Glutamatergic neuron (in vitro differentiated cells): Measurements from ENCODE around the gene ZNF267. TPM values are rescaled to one million over a fixed set of nuclear protein-coding genes. Genes with fewer than 3 reads are reported as not detected.
"Not testable (repeated sequence)": the region's sequence is repeated elsewhere in the genome, so short reads cannot be mapped to it uniquely, and the experiment has no call there.

Experiments
- DNase-seq: peaks from one replicate; pipeline ENCODE4 v3.0.0; 2022
- H3K27ac Mint-ChIP-seq: one replicate; pipeline ENCODE4 v1.8.0; 2020; ENCODE audit warnings: mild to moderate bottlenecking, mixed read lengths, inconsistent platforms; ENCODE audit not compliant: unreplicated experiment
- H3K27me3 Mint-ChIP-seq: one replicate; pipeline ENCODE4 v1.8.0; 2020; ENCODE audit warnings: mild to moderate bottlenecking, moderate library complexity, mixed read lengths, inconsistent platforms; ENCODE audit not compliant: unreplicated experiment
- H3K36me3 Mint-ChIP-seq: one replicate; pipeline ENCODE4 v1.8.0; 2020; ENCODE audit warnings: mild to moderate bottlenecking, mixed read lengths, inconsistent platforms; ENCODE audit not compliant: unreplicated experiment
- H3K4me1 Mint-ChIP-seq: one replicate; pipeline ENCODE4 v1.8.0; 2020; ENCODE audit warnings: mild to moderate bottlenecking, low read depth, mixed read lengths, inconsistent platforms; ENCODE audit not compliant: unreplicated experiment
- H3K4me3 Mint-ChIP-seq: one replicate; pipeline ENCODE4 v1.8.0; 2020; ENCODE audit warnings: mild to moderate bottlenecking, mixed read lengths, inconsistent platforms; ENCODE audit not compliant: unreplicated experiment
- H3K9me3 Mint-ChIP-seq: one replicate; pipeline ENCODE4 v1.8.0; 2020; ENCODE audit warnings: mild to moderate bottlenecking, moderate library complexity, mixed read lengths, inconsistent platforms; ENCODE audit not compliant: unreplicated experiment
- CTCF ChIP-seq: fragments of 200-600 bp; sonication (generic); IDR thresholded peaks from one replicate; pipeline ENCODE4 v1.5.0; 2021; ENCODE audit not compliant: partially characterized antibody, unreplicated experiment
- total RNA-seq: library from RNA; stranded (reverse); fragmentation: NEBNext Ultra II Directional; extraction: Animal tissue kit (Norgen Biotek cat#: 25700); gene quantifications from one replicate; pipeline ENCODE4 v1.2.1, GENCODE V29; 2021; ENCODE audit not compliant: unreplicated experiment

ZNF267 gene
- total RNA-seq, 1 donor from 2014 or later, result 10.0 TPM

GRCh38 chr16:31893824-31894223, 20.2 kb downstream of the ZNF267 start:
- peaks cover 79% of the 10 kb centered on the region for H3K36me3 Mint-ChIP-seq
- no peak overlapping the region for H3K27ac Mint-ChIP-seq
- TF ChIP-seq CTCF, result no peak
- H3K4me1 Mint-ChIP-seq, result no peaks in the 10 kb centered on the region
- no peak overlapping the region for H3K4me3 Mint-ChIP-seq
- H3K9me3 Mint-ChIP-seq, result peaks cover 5% of the 10 kb centered on the region
- DNase-seq, result no peak
- H3K27me3 Mint-ChIP-seq, result no peaks in the 10 kb centered on the region

GRCh38 chr16:31897283-31897682, 23.7 kb downstream of the ZNF267 start:
- Mint-ChIP-seq H3K36me3 (peaks cover 56% of the 10 kb centered on the region), H3K4me1 (no peaks in the 10 kb centered on the region), H3K4me3 (no peak overlapping the region), H3K27ac (no peak overlapping the region), H3K27me3 (no peaks in the 10 kb centered on the region), H3K9me3 (peaks cover 1% of the 10 kb centered on the region)
- TF ChIP-seq CTCF, result no peak
- DNase-seq, result no peak

- no peak for TF ChIP-seq CTCF
- H3K36me3 Mint-ChIP-seq, result peaks cover 35% of the 10 kb centered on the region
- H3K9me3 Mint-ChIP-seq, result peaks cover 8% of the 10 kb centered on the region
- no peak overlapping the region for H3K4me3 Mint-ChIP-seq
- no peak for DNase-seq
- H3K4me1 Mint-ChIP-seq, result no peaks in the 10 kb centered on the region
- peaks cover 1% of the 10 kb centered on the region for H3K27me3 Mint-ChIP-seq
- H3K27ac Mint-ChIP-seq, result no peak overlapping the region
Measured at GRCh38 chr16:31899505-31899904, 25.9 kb downstream of the ZNF267 start.

- not testable (repeated sequence) for H3K4me3 Mint-ChIP-seq, H3K4me1 Mint-ChIP-seq, DNase-seq, H3K27ac Mint-ChIP-seq, H3K27me3 Mint-ChIP-seq
- Mint-ChIP-seq H3K9me3 (peaks cover 24% of the 10 kb centered on the region), H3K36me3 (peaks cover 30% of the 10 kb centered on the region)
Measured at GRCh38 chr16:31904571-31904970, 31.0 kb downstream of the ZNF267 start.

GRCh38 chr16:31913668-31914067, 40.1 kb downstream of the ZNF267 start:
- H3K9me3 Mint-ChIP-seq, result peaks cover 19% of the 10 kb centered on the region
- no peaks in the 10 kb centered on the region for H3K27me3 Mint-ChIP-seq
- H3K36me3 Mint-ChIP-seq, result peaks cover 61% of the 10 kb centered on the region
- DNase-seq, result no peak
- no peak for TF ChIP-seq CTCF
- no peak overlapping the region for H3K4me3 Mint-ChIP-seq
- H3K27ac Mint-ChIP-seq, result no peak overlapping the region
- H3K4me1 Mint-ChIP-seq, result no peaks in the 10 kb centered on the region

- H3K36me3 Mint-ChIP-seq, result peaks cover 53% of the 10 kb centered on the region
- no peaks in the 10 kb centered on the region for H3K4me1 Mint-ChIP-seq
- peaks cover 16% of the 10 kb centered on the region for H3K9me3 Mint-ChIP-seq
- DNase-seq, result no peak
- no peak overlapping the region for H3K27ac Mint-ChIP-seq
- H3K4me3 Mint-ChIP-seq, result no peak overlapping the region
- no peak for TF ChIP-seq CTCF
- no peaks in the 10 kb centered on the region for H3K27me3 Mint-ChIP-seq
Measured at GRCh38 chr16:31916056-31916488, 42.5 kb downstream of the ZNF267 start.
